Left kidney (tissue), 2 donors: ENCODE measurements around the gene SOX9. TPM values are rescaled to one million over a fixed set of nuclear protein-coding genes. Genes with fewer than 3 reads are reported as not detected.
"Not testable (repeated sequence)": the region's sequence is repeated elsewhere in the genome, so short reads cannot be mapped to it uniquely, and the experiment has no call there.

Experiments used
- DNase-seq: peaks from one replicate; pipeline ENCODE4 v3.0.0-alpha.2; 2013
- polyA plus RNA-seq: library from polyadenylated mRNA; unstranded; fragments of 120-200 nt; gene quantifications from one replicate; pipeline ENCODE4 v1.2.1, GENCODE V29; 2013; ENCODE audit not compliant: insufficient read length

SOX9 gene
- polyA plus RNA-seq, 1 donor: 17.8 TPM

DNA sequence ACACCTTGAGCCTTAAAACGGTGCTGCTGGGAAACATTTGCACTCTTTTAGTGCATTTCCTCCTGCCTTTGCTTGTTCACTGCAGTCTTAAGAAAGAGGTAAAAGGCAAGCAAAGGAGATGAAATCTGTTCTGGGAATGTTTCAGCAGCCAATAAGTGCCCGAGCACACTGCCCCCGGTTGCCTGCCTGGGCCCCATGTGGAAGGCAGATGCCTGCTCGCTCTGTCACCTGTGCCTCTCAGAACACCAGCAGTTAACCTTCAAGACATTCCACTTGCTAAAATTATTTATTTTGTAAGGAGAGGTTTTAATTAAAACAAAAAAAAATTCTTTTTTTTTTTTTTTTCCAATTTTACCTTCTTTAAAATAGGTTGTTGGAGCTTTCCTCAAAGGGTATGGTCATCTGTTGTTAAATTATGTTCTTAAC, 4.4 kb downstream of the SOX9 start:
- DNase-seq: no peak

DNA sequence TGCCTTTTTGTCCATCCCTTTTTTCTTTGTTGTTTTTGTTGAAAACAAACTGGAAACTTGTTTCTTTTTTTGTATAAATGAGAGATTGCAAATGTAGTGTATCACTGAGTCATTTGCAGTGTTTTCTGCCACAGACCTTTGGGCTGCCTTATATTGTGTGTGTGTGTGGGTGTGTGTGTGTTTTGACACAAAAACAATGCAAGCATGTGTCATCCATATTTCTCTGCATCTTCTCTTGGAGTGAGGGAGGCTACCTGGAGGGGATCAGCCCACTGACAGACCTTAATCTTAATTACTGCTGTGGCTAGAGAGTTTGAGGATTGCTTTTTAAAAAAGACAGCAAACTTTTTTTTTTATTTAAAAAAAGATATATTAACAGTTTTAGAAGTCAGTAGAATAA, 4.9 kb downstream of the SOX9 start:
- no peak for DNase-seq

DNA sequence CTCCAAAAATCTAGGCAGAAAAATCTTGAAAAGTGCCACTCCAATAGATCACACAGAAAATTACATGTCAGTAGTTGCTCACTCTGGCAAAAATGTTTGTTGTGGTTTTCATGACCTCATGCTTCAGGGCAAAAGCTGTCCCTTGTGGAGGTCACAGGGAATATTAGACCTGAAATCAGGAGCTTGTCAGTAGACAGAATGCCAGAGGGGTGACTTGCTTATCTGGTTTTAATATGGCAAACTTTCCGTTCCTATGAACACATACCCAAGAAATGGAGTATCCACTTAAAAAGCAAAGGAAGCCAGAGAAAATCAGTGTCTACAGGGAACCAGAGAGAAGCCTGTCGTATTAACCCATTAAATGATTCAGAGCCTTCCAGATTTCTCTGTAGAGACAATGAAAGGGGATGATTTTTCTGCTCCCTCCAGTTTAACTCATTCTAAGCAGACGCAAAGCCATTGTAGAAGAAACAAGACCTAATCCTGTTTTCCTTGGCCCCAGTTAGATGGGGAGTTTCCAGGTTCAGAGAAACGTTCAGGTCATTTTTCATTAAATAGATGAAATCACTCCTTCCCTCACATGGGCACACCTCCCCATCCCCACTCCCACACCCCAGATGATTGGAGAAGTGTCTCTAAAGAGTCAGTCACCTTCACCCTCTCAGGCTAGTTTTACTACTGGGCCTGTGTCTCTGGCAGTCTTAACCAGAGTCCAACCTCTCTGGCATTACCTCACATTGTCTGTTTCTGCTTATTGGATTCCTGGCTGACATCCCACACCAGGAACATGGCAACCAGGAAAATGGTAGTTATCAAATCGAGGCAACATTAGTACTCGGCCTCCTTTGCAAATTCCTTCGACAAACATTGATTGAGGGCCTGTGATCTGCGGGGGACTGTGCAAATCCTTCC, 6.0 kb downstream of the SOX9 start:
- DNase-seq: no peak

DNA sequence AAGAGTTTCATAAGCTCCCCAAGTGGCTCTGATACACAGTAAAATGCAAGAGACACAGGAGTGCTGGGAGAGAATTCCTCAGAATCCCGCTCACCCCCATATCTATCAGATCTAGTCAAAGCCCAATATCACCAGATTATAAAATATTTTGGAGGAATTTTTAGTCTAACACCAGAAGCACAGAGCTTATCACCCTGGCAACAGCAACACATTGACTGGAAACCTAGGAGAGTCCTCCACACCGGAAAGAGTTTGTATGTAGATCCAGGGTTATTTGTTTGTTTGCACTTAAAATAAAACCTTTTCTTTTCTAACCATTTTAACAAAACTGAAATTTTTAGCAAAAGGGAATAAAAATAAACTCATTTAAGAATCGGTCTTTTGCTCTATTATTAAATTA, 7.2 kb downstream of the SOX9 start:
- DNase-seq: no peak

DNA sequence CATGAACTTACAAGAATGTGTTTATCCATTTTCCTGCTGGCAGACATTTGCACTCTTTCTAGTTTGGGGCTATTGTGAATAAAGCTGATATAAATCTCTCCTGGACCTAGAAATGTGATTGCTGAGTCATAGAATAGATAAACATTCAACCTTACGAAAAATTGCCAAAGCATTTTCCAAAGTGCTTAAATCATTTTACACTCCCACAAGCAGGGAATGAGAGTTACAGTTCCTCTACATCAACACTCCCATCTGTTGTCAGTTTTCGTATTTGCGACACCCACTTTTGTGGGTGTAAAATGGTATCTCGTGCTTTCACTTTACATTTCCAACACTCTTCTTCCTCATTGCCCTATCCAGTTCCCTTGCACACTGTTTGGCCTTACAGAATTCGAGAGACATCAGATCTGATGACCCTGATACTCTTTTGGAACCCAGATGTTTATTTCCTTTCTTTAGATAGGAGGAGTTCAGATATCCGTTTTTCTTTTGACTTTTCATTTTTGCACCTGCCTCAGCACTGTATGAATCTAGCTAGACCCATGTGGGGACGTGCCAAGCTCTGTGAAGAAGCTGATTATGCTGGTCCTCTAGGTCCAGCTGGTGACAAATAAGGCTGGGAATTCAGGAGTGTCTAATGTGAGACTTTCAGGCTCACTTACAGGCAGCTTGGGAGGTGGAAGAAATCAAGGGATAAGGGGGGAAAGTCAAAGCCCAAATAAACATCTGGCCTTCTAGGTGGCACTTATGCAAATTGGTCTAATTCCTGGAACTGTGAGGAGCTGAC, 14.0 kb downstream of the SOX9 start:
- DNase-seq: no peak

DNA sequence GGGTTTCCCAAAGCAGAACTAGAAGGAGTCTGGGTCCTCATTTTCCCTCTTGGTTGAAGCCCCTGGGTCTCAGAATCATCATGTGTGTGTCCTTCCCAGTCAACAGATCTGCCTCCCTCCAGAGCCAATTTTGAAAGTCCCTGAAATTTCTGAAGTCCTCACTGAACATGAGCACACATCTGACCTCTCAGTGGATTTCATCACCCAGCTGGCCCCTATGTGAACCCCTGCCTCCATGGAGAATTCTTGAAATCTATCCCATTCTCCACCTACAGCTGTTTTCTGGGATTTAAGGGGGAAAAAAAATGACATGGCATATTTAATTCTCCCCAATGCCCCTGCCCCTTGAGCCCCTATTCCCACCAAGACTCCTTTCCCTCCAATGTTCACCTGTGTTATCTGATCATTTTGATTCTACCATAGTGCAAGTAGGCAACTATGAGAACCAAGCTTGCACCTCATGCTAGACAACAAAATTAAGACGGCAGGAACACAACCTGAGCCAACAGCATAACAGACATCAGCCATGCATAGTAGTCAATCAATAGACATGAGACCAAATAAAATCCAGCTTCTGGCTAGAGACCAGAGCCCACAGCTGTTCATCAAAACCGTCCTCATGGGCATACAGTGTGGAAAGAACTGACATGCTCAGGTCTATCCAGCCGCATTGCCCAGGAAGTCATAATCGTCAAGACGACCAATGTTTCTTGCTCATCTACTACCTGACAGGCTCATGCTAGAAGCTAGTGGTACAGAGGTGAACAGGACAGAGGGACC, 14.9 kb downstream of the SOX9 start:
- DNase-seq: no peak

DNA sequence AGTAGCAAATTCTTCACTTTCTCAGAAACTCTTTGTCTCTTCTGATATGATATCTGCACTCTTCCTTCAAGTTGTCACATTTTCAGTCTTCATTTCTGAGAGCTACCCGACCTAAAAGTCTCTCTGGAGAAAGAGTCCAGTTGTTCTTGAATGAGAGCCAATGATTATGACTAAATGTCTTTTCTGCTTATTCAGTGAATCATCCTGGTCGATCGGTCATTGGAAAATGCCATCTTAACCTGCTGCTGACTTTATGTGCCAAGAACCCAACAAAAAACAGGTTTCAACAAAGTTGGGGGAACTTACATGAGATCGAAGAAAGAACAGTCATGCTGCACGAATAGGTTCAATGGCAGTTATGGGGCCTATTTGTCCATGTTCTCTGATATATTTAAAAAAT, 15.9 kb downstream of the SOX9 start:
- DNase-seq: no peak

DNA sequence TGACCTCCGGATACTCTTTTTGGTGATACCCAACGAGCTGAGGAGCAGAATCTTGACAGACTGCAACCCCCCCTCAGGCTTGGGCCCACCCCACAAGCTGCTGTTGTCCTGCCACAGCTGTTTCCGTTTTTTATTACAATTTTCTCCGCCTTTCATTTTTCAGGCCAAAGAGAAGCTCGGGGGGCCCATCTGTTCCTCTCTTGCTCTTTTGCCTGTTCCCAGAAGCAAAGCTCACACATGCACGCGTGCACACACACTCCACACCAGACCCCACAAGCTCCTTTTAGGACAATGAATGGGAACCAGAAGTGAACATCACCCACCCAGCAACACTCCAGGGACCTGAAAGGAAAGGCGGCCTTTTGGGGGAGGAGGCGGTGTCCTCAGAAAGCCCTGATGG, 16.3 kb downstream of the SOX9 start:
- no peak for DNase-seq

DNA sequence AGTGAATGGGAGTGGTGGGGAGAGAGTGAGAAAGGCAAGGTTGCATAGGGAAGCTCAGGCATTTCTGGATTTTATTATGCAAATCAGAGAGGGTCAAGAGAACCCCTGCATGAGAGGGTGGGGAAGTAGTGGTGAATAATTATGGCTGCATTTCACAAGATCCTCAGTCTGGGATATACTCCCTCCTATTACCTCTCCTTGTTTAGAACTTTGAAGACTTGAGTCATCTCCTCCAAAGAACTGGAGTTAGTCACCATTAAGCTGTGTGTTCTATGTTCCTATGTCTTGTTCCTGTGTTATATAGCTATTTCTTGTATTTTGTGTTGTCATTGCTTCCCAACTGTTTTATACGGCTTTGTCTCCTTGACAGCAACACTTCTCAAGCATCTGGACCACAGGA, 18.4 kb downstream of the SOX9 start:
- no peak for DNase-seq

DNA sequence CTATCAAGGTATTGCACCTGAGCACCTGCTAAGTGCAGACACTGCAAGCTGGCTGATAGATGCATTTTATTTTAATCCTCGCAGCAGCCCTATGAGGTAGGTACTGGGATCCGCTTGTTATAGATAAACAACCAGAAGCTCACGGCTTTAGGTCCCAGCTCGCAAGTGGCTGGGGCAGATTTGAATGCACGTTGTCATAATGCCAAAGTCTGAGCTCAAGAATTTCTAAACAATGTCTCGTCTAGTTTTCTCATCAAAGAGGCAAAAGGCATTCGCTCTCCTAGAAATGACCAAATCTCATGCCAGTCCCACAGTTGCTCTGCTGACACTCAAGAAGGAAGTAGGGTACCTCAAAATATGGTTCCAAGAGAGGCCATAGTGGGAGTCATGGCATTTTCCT, 20.5 kb downstream of the SOX9 start:
- DNase-seq: no peak

DNA sequence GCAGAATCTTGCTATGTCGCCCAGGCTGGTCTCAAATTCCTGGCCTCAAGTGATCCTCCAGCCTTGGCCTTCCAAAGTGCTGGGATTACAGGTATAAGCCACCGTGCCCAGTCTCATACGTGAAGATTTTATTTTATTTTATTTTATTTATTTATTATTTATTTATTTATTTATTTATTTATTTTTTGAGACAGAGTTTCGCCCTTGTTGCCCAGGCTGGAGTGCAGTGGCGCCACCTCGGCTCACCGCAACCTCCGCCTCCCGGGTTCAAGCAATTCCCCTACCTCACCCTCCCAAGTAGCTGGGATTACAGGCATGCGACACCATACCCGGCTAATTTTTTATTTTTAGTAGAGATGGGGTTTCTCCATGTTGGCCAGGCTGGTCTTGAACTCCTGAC, 21.3 kb downstream of the SOX9 start:
- DNase-seq: not testable (repeated sequence)

DNA sequence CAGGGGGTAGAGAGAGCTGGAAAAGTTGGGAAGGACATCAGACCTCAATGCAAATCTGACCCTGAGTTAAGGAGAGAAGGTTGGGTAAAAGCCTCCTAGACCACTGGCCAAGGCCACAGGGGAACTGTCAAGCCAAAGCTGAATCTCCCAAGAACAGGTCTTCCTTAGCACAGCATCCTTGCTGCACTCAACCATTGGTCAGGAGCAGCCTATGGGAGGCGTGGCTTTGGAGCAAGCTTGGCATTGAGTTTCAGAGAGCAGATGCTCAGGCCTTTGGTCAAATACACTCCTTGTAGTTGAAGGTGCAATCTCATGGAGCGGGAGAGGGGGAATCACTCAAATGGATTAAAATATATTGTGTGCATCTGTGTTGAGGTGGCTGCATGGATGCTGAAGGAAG, 21.8 kb downstream of the SOX9 start:
- no peak for DNase-seq

DNA sequence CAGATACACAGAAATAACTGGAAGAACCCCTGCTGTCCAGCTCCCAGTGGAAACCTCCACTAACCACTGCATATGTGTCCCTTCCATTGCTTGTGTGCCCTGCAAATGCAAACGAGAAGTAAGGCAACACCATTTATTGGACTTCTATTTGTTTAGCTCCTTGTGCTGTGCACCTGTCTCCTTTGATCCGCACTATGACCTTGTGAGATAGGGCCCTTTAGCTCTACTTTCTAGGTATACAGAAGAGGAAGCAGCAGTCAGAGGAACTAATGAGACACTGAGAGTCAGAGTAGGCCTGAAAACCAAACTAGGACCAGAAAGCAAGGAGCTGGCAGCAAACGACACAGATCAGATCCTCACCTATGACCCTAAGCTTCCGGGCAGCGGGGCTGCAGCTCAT, 22.4 kb downstream of the SOX9 start:
- no peak for DNase-seq

DNA sequence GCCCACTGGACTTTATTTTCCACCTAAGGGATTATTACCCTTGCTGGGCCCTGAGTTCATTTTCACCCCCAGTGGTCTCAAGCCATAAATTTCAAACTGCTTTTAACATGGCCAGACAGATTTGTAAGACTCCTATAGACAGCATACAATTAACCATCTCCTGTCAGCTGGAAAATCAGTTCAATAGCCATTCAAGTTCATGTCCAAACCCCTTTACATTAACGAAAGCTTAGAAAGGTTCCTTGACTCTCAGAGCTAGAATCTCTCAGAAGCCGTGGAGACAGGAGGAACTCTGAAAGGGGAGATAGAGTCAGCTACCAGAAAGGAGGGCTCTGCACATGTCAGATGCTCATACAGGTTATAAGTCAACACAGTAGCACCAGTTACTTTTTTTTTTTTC, 23.3 kb downstream of the SOX9 start:
- no peak for DNase-seq

DNA sequence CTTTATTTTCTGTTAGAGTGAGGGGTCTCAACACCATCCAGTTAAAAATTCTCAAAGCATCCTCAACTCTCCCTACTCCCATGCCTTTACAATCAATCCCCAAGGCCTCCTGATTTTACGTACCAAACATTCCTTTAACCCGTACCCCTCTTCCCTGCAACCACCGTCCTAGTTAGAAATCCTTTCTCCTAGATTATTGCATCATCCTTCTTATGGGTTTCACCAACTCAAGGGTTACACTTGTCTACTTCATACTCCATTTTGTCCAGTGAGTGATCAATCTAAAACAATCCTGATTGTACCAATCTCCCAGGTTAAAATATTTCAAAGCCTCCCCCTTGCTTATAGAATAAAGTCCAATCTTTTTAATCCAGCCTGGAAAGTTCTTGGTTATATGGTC, 24.7 kb downstream of the SOX9 start:
- no peak for DNase-seq

DNA sequence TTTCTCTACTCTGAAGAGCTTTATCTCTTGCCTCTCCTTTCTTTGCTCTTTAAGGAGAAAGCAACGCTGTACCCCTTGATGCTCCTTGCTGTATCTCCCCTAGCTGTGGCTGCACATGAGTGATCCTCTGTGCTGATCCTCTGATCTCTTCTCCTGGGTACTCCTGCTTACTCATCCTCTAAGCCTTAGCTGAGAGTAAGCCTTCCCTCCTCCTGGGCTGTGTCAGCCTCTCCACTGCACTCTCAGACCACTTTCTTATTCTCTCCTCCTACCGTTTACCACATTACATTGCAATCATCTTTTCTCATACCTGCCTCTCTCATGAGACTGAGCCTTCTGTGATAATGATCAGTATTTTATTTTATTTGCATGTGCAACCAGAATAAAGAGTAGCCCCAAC, 25.1 kb downstream of the SOX9 start:
- DNase-seq: no peak

DNA sequence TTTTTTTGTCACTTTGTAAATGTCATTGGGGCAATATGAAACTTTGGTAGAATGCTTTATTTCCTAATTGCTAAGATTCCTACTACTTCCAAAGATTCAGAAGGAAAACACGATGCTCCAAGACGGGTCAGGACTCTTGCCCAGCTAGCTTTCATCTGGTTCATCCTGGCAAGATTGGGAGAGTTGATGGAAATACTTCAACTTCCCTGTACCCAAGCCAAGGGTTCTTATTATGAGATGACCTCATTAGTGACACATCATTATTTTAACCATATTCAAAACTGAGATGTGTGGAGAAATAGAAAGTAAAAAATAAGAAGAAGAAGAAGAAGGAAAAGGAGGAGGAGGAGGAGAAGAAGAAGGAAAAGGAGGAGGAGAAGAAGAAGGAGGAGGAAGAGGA, 25.6 kb downstream of the SOX9 start:
- no peak for DNase-seq

DNA sequence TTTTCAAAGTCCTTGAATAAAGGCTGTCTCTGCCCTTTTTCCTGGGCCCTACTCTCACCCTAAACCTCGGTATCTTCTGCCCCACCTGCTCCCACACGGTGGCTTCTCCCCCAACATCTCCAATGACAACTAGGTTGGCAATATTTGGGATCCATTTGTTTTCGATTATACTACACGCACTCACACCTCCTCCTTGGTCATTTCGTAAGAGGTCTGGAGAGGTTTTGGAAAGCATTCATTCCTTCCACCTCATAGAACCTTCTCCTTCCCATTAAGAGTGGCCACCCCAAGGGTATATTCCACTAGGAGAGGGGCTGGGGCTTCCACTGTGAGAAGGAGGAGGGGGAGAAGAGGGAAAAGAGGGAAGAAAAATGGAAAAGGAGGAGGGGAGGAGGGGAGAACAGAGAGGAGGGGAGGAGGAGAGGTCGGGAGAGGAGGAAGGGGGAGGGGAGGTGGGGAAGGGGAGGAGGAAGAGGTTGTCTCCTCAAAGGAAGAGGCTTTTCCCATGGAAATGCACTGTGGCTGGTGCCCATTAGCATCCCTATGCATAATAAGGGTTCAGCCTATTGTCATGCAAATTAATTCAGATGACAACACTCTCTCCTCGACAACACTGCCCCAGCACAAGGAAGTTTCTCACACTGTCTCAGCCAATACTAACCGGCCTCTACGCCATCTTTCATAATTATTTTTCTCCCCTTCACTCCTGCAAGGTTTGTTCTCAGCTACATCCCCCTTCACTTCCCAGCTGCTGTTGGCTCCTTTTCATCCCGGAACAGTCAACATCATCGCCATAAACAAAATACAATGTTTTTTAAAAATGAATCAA, 30.0 kb downstream of the SOX9 start:
- no peak for DNase-seq

DNA sequence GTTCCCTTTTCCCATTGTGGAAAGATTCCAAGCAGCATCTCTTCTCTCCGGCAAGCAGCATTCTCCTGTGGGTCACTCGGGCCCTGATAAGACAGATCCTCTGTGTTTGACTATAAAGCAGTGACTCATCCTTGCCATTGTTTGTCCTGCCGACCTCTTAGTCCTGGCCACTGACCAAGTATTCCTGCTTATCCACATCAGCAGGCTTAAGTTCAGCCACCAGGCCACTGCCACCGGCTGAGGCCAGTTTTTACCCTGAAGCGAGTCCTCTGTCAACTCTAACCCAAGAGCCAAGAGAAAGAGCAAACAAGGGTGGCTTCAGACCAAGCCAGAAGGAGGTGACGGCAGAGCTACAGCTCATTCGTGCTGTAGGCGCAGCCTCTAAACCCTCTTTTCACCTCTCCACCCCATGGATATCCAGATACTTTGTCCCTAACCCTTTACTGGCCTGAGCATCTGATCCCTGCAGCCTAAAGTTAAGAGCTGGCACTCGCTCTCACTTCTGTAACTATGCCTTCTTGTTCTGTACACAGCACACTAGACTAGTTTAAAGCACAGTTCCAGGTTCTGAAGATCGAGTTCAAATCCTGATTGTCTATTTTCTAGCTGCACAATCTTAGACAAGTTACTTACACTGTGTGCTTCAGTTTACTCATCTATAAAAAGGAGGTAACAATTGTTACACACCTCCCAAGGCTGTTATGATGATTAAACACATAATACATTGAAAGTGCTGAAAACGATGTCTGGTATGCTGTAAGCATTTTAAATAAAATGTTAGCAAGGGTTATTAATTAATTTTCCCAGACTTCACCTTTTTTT, 31.0 kb downstream of the SOX9 start:
- no peak for DNase-seq

DNA sequence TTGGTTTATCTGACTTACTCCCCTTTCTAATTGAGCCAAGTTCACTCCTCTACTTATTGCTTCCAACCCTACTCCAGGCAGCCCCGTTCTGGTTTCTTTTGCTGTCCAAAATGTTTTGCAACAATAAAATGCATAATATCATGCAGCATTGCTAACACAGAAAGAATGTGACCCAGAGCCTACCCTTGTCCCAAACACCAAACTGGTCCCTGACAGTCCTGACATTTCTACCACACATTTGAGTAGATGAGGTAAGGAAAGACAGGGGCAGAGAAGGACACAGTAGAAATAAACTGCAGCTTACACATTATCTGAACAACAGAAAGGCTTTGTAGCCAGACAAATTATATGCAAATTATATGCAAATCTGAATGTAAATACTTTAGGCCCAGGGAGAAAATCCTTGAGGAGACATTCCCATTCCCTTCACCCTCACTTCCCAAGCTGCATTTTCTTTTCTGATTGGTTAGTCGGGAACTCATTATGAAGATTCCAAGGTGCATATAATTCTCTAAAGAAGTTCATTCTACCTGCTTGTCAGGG, 31.6 kb downstream of the SOX9 start:
- DNase-seq: no peak
